Type B pancreatic cell (in vitro differentiated cells): ENCODE results near the gene LCN10. TPM values are rescaled to one million over a fixed set of nuclear protein-coding genes. Genes with fewer than 3 reads are reported as not detected.
A peak's percentile ranks its signal among the peaks of the same experiment; 100 is the strongest.

Experiments used
- DNase-seq: peaks from one replicate; pipeline ENCODE4 v3.0.0; 2021; ENCODE audit warnings: mixed read lengths; ENCODE audit not compliant: unreplicated experiment; ENCODE audit errors: extremely low spot score
- H3K27ac Mint-ChIP-seq: 2 replicates; pipeline ENCODE4 v1.8.0; 2021; ENCODE audit warnings: mild to moderate bottlenecking, mixed read lengths
- H3K27me3 Mint-ChIP-seq: 2 replicates; pipeline ENCODE4 v1.8.0; 2021; ENCODE audit warnings: mixed read lengths
- H3K36me3 Mint-ChIP-seq: 2 replicates; pipeline ENCODE4 v1.8.0; 2021; ENCODE audit warnings: mixed read lengths
- H3K4me1 Mint-ChIP-seq: one replicate; pipeline ENCODE4 v1.8.0; 2021; ENCODE audit warnings: mixed read lengths; ENCODE audit not compliant: unreplicated experiment
- H3K4me3 Mint-ChIP-seq: 2 replicates; pipeline ENCODE4 v1.8.0; 2021; ENCODE audit warnings: mild to moderate bottlenecking, mixed read lengths
- H3K9me3 Mint-ChIP-seq: 2 replicates; pipeline ENCODE4 v1.8.0; 2021; ENCODE audit warnings: mixed read lengths
- CTCF ChIP-seq: fragments of 200-600 bp; sonication (generic); conservative IDR thresholded peaks from 2 replicates; pipeline ENCODE4 v1.5.0; 2021; ENCODE audit warnings: antibody characterized with exemption, mild to moderate bottlenecking
- total RNA-seq: library from RNA; stranded (reverse); gene quantifications from 2 replicates; pipeline ENCODE4 v1.2.1, GENCODE V29; 2021; ENCODE audit warnings: low replicate concordance

LCN10 gene
- total RNA-seq, 1 donor from 2014 or later = not detected

- no peaks in the 10 kb centered on the region for H3K9me3 Mint-ChIP-seq
- peaks cover 5% of the 10 kb centered on the region for H3K4me1 Mint-ChIP-seq
- no peaks in the 10 kb centered on the region for H3K36me3 Mint-ChIP-seq
- H3K27me3 Mint-ChIP-seq = no peaks in the 10 kb centered on the region
- H3K27ac Mint-ChIP-seq = no peak overlapping the region
- no peak for DNase-seq
- H3K4me3 Mint-ChIP-seq = no peak overlapping the region
- TF ChIP-seq CTCF = no peak
These were observed 39.4 kb downstream of the LCN10 start for GRCh38 chr9:136703276-136703860.

- no peak for TF ChIP-seq CTCF
- Mint-ChIP-seq H3K9me3 (no peaks in the 10 kb centered on the region), H3K36me3 (no peaks in the 10 kb centered on the region), H3K27ac (no peak overlapping the region), H3K4me3 (no peak overlapping the region), H3K4me1 (peaks cover 5% of the 10 kb centered on the region), H3K27me3 (no peaks in the 10 kb centered on the region)
- no peak for DNase-seq
These were observed 41.1 kb downstream of the LCN10 start for GRCh38 chr9:136701668-136702053.

- Mint-ChIP-seq H3K9me3 (no peaks in the 10 kb centered on the region), H3K4me3 (no peak overlapping the region), H3K27me3 (no peaks in the 10 kb centered on the region), H3K36me3 (no peaks in the 10 kb centered on the region), H3K27ac (no peak overlapping the region), H3K4me1 (peaks cover 5% of the 10 kb centered on the region)
- DNase-seq = no peak
- no peak for TF ChIP-seq CTCF
These were observed 41.6 kb downstream of the LCN10 start for GRCh38 chr9:136700959-136701667.

- Mint-ChIP-seq H3K4me1 (peaks cover 5% of the 10 kb centered on the region), H3K36me3 (no peaks in the 10 kb centered on the region), H3K9me3 (no peaks in the 10 kb centered on the region), H3K27me3 (no peaks in the 10 kb centered on the region), H3K27ac (no peak overlapping the region), H3K4me3 (no peak overlapping the region)
- no peak for DNase-seq
- TF ChIP-seq CTCF = no peak
These were observed 42.4 kb downstream of the LCN10 start for GRCh38 chr9:136700304-136700703.

- TF ChIP-seq CTCF = no peak
- Mint-ChIP-seq H3K36me3 (no peaks in the 10 kb centered on the region), H3K27me3 (no peaks in the 10 kb centered on the region), H3K9me3 (no peaks in the 10 kb centered on the region), H3K4me1 (peaks cover 5% of the 10 kb centered on the region), H3K27ac (peak overlapping the region; percentile 47), H3K4me3 (no peak overlapping the region)
- no peak for DNase-seq
These were observed 44.0 kb downstream of the LCN10 start for GRCh38 chr9:136698635-136699246.
